Brain pericyte (primary cell): ENCODE measurements around the gene FOXJ2.
"Not testable (repeated sequence)": the region's sequence is repeated elsewhere in the genome, so short reads cannot be mapped to it uniquely, and the experiment has no call there.

ENCODE experiments used
- DNase-seq: peaks from one replicate; pipeline ENCODE4 v3.0.0-alpha.2; 2012; ENCODE audit warnings: low read depth, low spot score

Gene FOXJ2

GRCh38 chr12:8030189-8030588 is 2.3 kb upstream of the FOXJ2 start:
- no peak for DNase-seq

GRCh38 chr12:8031017-8031416 is 1.5 kb upstream of the FOXJ2 start:
- not testable (repeated sequence) for DNase-seq

GRCh38 chr12:8031872-8032241 is 659 bp upstream of the FOXJ2 start:
- no peak for DNase-seq

GRCh38 chr12:8033153-8034044 is 883 bp downstream of the FOXJ2 start:
- no peak for DNase-seq

GRCh38 chr12:8034802-8035201 is 2.3 kb downstream of the FOXJ2 start:
- DNase-seq = no peak

GRCh38 chr12:8035440-8036010 is 3.0 kb downstream of the FOXJ2 start:
- DNase-seq = no peak

GRCh38 chr12:8036346-8036745 is 3.8 kb downstream of the FOXJ2 start:
- DNase-seq = no peak

- DNase-seq = no peak
Measured at GRCh38 chr12:8037046-8037663, 4.6 kb downstream of the FOXJ2 start.

- no peak for DNase-seq
Measured at GRCh38 chr12:8037947-8038346, 5.4 kb downstream of the FOXJ2 start.

- DNase-seq = no peak
Measured at GRCh38 chr12:8038659-8039114, 6.2 kb downstream of the FOXJ2 start.

- DNase-seq = no peak
Measured at GRCh38 chr12:8040791-8041190, 8.3 kb downstream of the FOXJ2 start.

GRCh38 chr12:8045952-8046944 is 13.7 kb downstream of the FOXJ2 start:
- DNase-seq = no peak

GRCh38 chr12:8047842-8048241 is 15.3 kb downstream of the FOXJ2 start:
- no peak for DNase-seq

- DNase-seq = no peak
Measured at GRCh38 chr12:8048906-8049305, 16.4 kb downstream of the FOXJ2 start.

- DNase-seq = no peak
Measured at GRCh38 chr12:8050600-8051250, 18.2 kb downstream of the FOXJ2 start.

GRCh38 chr12:8052679-8053078 is 20.2 kb downstream of the FOXJ2 start:
- DNase-seq = no peak

GRCh38 chr12:8054816-8055215 is 22.3 kb downstream of the FOXJ2 start:
- DNase-seq = no peak

GRCh38 chr12:8057306-8057705 is 24.8 kb downstream of the FOXJ2 start:
- DNase-seq = no peak

- no peak for DNase-seq
Measured at GRCh38 chr12:8057839-8058238, 25.3 kb downstream of the FOXJ2 start.

GRCh38 chr12:8058506-8058905 is 26.0 kb downstream of the FOXJ2 start:
- no peak for DNase-seq

GRCh38 chr12:8064131-8064530 is 31.6 kb downstream of the FOXJ2 start:
- DNase-seq = no peak
